ENCODE results near the gene ROR1.
"Not testable (repeated sequence)": the region's sequence is repeated elsewhere in the genome, so short reads cannot be mapped to it uniquely, and the experiment has no call there.

Gene ROR1

DNA sequence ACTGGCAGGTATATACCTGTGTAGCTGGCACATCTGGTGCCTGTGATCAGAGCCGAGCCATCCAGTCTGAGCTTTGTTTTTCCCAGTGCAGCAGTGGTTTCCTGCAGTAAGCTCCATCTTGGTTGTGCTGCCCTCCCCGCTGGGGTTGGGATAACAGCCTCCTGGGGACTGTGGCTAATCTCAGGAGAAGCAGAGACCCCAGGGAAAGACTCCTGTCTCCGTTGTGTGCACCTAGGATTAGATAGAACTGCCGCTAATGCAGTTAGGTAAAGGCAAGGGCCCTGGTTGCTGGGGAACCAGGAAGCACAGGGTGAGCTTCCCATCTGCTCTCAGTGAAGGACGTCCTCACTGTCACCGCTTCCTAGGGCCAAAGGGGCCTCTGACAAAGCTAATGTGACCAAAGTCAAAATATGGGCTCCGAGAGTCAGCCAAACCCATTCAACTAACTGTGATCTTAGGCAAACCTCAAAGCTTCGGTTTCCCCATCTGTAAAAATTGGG lies 20.0 kb downstream of the ROR1 start:
- DNase-seq (ENCODE audit: low read depth in 2 of 2) = no peak

GRCh38 chr1:63794354-63794753 lies 20.5 kb downstream of the ROR1 start:
- DNase-seq (ENCODE audit: low read depth in 2 of 2) = no peak

DNA sequence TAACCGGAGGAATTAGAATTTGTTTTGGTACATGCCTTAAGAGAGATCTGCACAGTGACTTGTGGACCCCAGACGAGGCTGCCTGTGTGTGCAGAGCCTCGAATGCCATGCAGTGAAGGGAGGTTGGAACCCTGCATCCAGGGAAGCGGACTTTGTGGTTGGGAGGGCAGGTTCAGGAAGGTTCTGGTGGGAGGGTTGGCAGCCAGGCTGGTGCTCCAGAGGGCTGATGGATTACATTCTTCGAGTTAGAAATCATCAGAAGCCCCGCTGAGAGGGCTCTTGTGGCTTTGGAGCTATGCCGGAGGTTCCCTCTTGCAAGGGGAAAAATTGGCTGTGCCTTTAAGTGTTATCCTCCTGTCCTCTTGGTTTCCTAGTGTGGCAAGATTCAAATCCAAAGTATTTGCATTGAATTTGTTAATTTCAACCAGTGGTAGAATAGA lies 21.1 kb downstream of the ROR1 start:
- DNase-seq (ENCODE audit: low read depth in 2 of 2) = no peak

DNA sequence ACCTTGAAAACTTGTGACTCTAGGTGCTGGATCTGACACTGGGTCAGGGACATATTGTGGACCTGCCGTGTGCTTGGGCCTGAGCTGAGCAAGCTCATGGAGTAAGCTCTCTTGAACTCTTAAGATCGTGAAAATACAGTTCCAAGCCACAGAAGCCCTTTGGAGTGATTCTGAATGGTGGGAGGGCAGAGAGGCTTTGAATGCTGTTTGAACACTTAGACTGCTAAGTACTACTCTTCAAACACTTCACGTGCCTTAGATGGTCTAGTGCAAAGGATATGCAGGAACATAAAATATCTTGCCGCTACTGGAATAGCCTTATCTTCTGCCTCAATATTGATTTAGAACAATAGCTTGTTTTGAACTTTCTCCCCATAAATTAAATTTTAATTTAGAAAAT lies 21.6 kb downstream of the ROR1 start:
- DNase-seq (ENCODE audit: low read depth in 2 of 2) = no peak

DNA sequence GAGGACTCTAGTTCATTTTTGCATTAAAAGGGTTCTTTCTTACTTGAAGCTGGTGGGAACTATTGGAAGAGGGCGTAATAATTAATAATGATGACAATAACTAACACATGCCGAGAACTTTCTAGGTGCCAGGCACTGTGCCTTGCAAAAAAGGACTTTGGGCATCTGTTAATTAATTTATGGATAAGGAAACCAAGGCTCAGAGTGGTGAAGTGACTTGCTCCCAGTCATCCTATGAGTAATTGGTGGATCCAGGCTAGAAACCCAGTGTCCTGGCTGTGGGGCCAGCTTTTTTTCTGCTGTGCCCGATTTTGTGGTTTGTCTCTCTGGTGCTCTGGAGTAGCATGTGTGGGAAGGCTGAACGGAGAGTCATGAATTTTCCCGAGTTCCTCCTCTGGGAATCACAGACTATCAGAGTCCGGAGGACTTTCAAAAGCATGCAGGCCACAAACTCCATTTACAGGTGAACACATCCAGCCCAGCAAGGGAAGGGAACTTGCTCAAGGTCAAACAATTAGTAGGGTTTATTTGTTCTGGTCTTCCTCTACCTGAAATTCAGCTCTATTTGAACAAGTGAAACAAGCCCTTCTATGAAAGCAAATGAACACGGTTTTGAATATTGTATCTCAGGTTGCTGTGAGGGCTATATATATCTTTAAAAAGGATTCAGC lies 23.4 kb downstream of the ROR1 start:
- DNase-seq (ENCODE audit: low read depth in 2 of 2) = no peak

- DNase-seq (ENCODE audit: low read depth in 2 of 2) = no peak
Measured at GRCh38 chr1:63798284-63798683, 24.5 kb downstream of the ROR1 start.

- DNase-seq (ENCODE audit: low read depth in 2 of 2) = no peak
Measured at GRCh38 chr1:63799307-63799706, 25.5 kb downstream of the ROR1 start.

DNA sequence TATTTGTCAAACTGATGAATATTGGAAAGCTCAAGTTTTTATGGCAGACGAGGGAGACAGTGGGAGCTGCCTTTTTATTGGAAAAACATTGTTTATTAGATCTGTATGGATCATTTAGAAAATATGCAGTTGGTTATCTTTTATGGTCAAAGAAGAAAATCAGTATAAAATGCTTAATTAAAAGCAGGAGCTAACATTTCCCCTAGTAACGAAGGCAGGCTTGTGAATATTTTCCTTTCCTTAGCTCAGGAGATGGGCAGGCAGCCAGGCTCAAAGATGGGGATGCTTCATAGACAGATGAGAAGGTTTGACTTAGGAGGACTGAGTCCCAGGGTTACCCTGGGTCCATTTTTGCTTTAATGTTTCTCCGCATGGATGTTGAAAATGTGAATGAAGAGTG lies 26.0 kb downstream of the ROR1 start:
- no peak for DNase-seq (ENCODE audit: low read depth in 2 of 2)

DNA sequence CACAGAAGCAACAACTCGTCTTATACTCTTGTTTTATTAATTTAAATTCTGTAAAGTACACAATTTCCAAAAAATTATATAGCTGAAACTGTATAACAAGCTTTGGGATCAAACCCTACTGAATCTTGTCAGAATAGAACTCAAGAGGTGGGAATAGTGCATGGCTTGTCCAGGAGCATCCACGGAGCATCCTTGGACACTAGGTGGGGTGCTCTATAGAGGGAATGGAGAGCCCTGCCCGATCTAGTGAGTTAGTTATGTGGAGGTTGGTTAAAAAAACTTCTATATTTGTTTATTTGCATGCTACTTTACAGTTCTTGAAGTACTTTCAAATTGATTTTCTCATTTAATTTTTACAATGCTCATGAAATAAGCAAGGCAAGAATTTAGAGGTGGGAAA lies 28.3 kb downstream of the ROR1 start:
- DNase-seq (ENCODE audit: low read depth in 2 of 2) = no peak

DNA sequence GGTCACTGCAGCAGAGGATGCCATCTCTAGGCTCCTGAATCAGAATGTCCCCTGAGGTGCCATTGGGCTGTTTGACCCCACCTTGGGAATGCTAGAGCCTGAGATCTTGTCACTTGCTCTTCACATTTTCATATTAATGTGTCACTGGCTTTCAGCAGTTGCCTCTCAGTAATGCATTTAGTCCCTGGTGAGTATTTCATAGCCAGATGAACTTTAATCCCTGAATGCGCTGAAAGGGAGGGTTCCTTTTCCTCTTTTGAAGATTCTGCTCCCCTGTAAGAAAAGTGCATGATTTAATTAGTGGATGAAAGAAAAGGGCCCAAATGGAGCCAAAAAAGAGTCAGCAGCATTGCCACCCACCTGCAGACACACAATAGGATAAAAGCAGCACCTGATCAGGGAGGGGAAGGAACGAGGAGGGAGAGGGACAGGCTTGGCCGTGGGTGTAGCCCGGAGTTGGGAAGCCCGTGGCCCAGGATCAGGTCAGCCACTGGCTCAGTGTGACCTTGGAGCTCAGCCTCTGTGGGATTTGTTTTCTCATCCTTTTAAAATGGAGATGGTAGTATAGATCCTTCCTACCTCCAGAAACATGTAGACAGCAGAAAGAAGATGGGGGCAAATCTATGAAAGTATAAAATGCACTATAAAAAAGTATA lies 31.1 kb downstream of the ROR1 start:
- DNase-seq (ENCODE audit: low read depth in 2 of 2) = no peak

GRCh38 chr1:63807046-63807445 lies 33.2 kb downstream of the ROR1 start:
- no peak for DNase-seq (ENCODE audit: low read depth in 2 of 2)

DNA sequence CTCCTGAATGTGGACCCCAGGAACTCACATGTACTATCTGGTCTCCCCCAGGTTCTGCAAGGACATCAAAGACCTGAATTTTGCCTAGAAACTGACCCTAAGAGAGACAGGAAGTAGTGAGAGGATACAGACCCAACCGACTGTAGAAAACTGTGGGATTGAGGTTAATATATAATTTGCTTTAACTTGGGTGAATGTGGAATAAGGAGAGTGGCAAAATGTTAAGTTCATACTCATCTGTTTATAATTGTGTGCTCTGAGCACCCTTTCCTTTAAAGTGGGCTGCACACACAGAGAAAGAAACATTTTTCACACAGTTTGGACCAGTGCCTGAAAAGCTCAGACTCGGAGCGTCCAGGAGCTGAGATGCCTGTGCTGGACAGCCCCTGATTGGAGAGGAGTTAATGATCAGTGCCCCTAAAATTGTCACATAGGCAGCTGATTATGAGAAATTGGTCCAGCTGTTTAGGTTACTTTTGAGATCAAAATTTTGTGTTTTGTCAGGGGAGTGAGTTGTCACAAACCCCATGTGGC lies 37.2 kb downstream of the ROR1 start:
- DNase-seq (ENCODE audit: low read depth in 2 of 2) = no peak

GRCh38 chr1:63812071-63812700 lies 38.4 kb downstream of the ROR1 start:
- no peak for DNase-seq (ENCODE audit: low read depth in 2 of 2)

GRCh38 chr1:63813829-63814277 lies 40.0 kb downstream of the ROR1 start:
- no peak for DNase-seq (ENCODE audit: low read depth in 2 of 2)

- not testable (repeated sequence) for DNase-seq (ENCODE audit: low read depth in 2 of 2)
Measured at GRCh38 chr1:63816217-63816815, 42.5 kb downstream of the ROR1 start.

- DNase-seq (ENCODE audit: low read depth in 2 of 2) = no peak
Measured at GRCh38 chr1:63817152-63817667, 43.4 kb downstream of the ROR1 start.

DNA sequence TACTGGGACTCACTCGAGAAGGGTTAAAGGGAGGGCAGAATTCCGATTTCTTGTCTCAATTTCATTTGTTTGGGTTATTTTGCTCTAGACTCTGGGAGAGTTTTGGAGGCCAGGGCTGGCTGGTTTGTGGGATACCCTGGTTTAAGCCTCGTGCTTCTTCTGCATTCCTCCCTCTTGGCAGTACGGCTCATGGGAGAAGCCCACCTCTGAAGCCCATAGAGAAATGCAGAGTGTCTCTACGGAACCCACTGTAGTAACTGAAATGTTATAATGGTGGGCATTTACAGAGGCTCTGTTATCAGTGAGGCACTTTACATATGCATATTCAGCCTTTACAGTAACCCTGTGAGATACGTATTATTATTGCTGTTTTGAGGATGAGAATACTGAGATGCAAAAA lies 43.9 kb downstream of the ROR1 start:
- no peak for DNase-seq (ENCODE audit: low read depth in 2 of 2)

GRCh38 chr1:63818567-63819325 lies 44.9 kb downstream of the ROR1 start:
- no peak for DNase-seq (ENCODE audit: low read depth in 2 of 2)

- no peak for DNase-seq (ENCODE audit: low read depth in 2 of 2)
Measured at GRCh38 chr1:63819795-63820194, 46.0 kb downstream of the ROR1 start.

GRCh38 chr1:63821091-63822005 lies 47.5 kb downstream of the ROR1 start:
- no peak for DNase-seq (ENCODE audit: low read depth in 2 of 2)
